HepG2 (cell line): ENCODE measurements around the gene TNFRSF9. TPM values are rescaled to one million over a fixed set of nuclear protein-coding genes. Genes with fewer than 3 reads are reported as not detected.
A peak's percentile ranks its signal among the peaks of the same experiment; 100 is the strongest.

ENCODE experiments used
- ATAC-seq: fragments of 200-7000 bp; cut with Tn5 transposase; 3 replicates; pipeline ENCODE4 v1.9.1; 2020; ENCODE audit warnings: mild to moderate bottlenecking, moderate library complexity
- BruUV-seq: library from RNA; stranded (reverse); fragments of 400-500 nt; replicated peaks from 2 replicates; lab custom pipeline; 2021; lab: Mats Ljungman, UMichigan
- CTCF ChIA-PET: fragments of 300-600 bp; formaldehyde crosslinking; extraction: SDS; loops from one replicate; lab custom pipeline; 2021; ENCODE audit warnings: low total read pairs, inconsistent platforms, low intra/inter-chr PET ratio; lab: Yijun Ruan, JAX
- POLR2A ChIA-PET: fragments of 350-600 bp; sonication (Branson Sonifier 250); formaldehyde crosslinking; loops from one replicate; lab custom pipeline; 2020; ENCODE audit warnings: antibody characterized with exemption, inconsistent platforms; lab: Yijun Ruan, JAX
- DNase-seq: peaks from one replicate; pipeline ENCODE4 v3.0.0-alpha.2; 2015; ENCODE audit warnings: low spot score
- FAIRE-seq: peaks from 3 replicates; lab custom pipeline; 2011; peaks lifted over from hg19 to GRCh38; lab: Jason Lieb, UNC
- H2AFZ ChIP-seq: one replicate; pipeline ENCODE4 v1.6.1; 2011; ENCODE audit warnings: low read length, inconsistent platforms
- H3K27ac ChIP-seq: fragments of 300-600 bp; 3 replicates; pipeline ENCODE4 v1.8.0; 2011; ENCODE audit warnings: mixed run types, mild to moderate bottlenecking, mixed read lengths, low read length, inconsistent platforms; ENCODE audit not compliant: insufficient read depth; ENCODE audit errors: extremely low read length
- H3K27me3 ChIP-seq, 2 experiments: fragments of 200-600 bp in 1 of 2; 2 replicates in 1 of 2; 3 replicates in 1 of 2; pipeline versions ENCODE4 v1.6.0 to v1.8.0; 2011; ENCODE audit warnings: low read length in 2 of 2, mild to moderate bottlenecking in 2 of 2, moderate library complexity in 2 of 2, inconsistent platforms in 1 of 2; ENCODE audit not compliant: insufficient read depth in 2 of 2, control insufficient read depth in 1 of 2
- H3K36me3 ChIP-seq, 2 experiments: fragments of 200-600 bp in 1 of 2; replicated peaks in 1 of 2; 2 replicates in 1 of 2; 3 replicates in 1 of 2; pipeline versions ENCODE4 v1.5.1 to v1.8.0; 2011; ENCODE audit warnings: low read length in 2 of 2, inconsistent platforms in 1 of 2; ENCODE audit not compliant: insufficient read depth in 2 of 2, control insufficient read depth in 1 of 2
- H3K4me1 ChIP-seq: 2 replicates; pipeline ENCODE4 v1.5.1; 2012; ENCODE audit warnings: low read length, inconsistent platforms; ENCODE audit not compliant: insufficient read depth
- H3K4me2 ChIP-seq: 2 replicates; pipeline ENCODE4 v1.6.0; 2011; ENCODE audit warnings: low read depth, low read length, inconsistent platforms
- H3K4me3 ChIP-seq, 3 experiments: fragments of 200-600 bp in 1 of 3; sonication (generic), shearing (Covaris generic) in 1 of 3; replicated peaks in 1 of 3; 2 replicates each; pipeline ENCODE4 v1.5.1; 2011 to 2016; ENCODE audit warnings: low read length in 3 of 3, inconsistent platforms in 2 of 3, low read depth in 2 of 3, mild to moderate bottlenecking in 2 of 3, control low read depth in 1 of 3, mixed read lengths in 1 of 3; ENCODE audit not compliant: insufficient read depth in 1 of 3
- H3K79me2 ChIP-seq: one replicate; pipeline ENCODE4 v1.6.1; 2011; ENCODE audit warnings: low read length, inconsistent platforms; ENCODE audit not compliant: insufficient read depth
- H3K9ac ChIP-seq: 2 replicates; pipeline ENCODE4 v1.6.0; 2011; ENCODE audit warnings: mild to moderate bottlenecking, low read depth, low read length, inconsistent platforms; ENCODE audit not compliant: insufficient read depth
- H3K9me3 ChIP-seq: 2 replicates; pipeline ENCODE4 v1.5.1; 2012; ENCODE audit warnings: mild to moderate bottlenecking, low read length
- H4K20me1 ChIP-seq: 2 replicates; pipeline ENCODE4 v1.6.0; 2011; ENCODE audit warnings: inconsistent platforms, mild to moderate bottlenecking, low read length, moderate library complexity; ENCODE audit not compliant: insufficient read depth
- JUND ChIP-seq: sonication (generic); formaldehyde crosslinking; IDR thresholded peaks from 2 replicates; pipeline ENCODE4 v1.8.0; 2022; ENCODE audit warnings: mild to moderate bottlenecking, missing genetic modification reagents
- MAFF ChIP-seq: IDR thresholded peaks from 2 replicates; pipeline ENCODE4 v1.6.1; 2011; ENCODE audit warnings: low read depth, low read length, improper control_type of control experiment
- MLLT10 ChIP-seq: sonication (generic); formaldehyde crosslinking; IDR thresholded peaks from 2 replicates; pipeline ENCODE4 v1.4.0; 2020; ENCODE audit warnings: missing genetic modification reagents
- ZFY ChIP-seq: sonication (generic); formaldehyde crosslinking; IDR thresholded peaks from 2 replicates; pipeline ENCODE4 v1.4.0; 2020; ENCODE audit warnings: missing genetic modification reagents
- ZNF256 ChIP-seq: sonication (generic); formaldehyde crosslinking; conservative IDR thresholded peaks from 2 replicates; pipeline ENCODE4 v1.4.0; 2020; ENCODE audit warnings: missing genetic modification reagents
- ZNF503 ChIP-seq: sonication (generic); formaldehyde crosslinking; IDR thresholded peaks from 2 replicates; pipeline ENCODE4 v1.4.0; 2020; ENCODE audit warnings: missing genetic modification reagents
- WGBS: methylation state at CpG from one replicate; pipeline ENCODE4 v1.1.6; 2017; ENCODE audit warnings: low lambda C conversion rate; 5-methylcytosine and 5-hydroxymethylcytosine counted together
- in situ Hi-C: cut with HindIII; loops from 2 replicates; pipeline ENCODE4 v1.10.0; 2017; ENCODE audit warnings: low pct_unique_long_range_greater_than_20kb; ENCODE audit not compliant: extremely low pct_ligation_motif_present
- intact Hi-C: fragments of 100-400 bp; cut with micrococcal nuclease; formaldehyde crosslinking; loops from one replicate; pipeline ENCODE4 v1.10.0; 2022; ENCODE audit not compliant: unreplicated experiment
- polyA plus RNA-seq, 8 experiments: library from polyadenylated mRNA; depleted of rRNA in 3 of 8; stranded (reverse) in 7 of 8; unstranded in 1 of 8; fragments of >200 nt; fragmentation: Illumina TruSeq in 4 of 8; extraction: Trizol in 4 of 8; gene quantifications; 2 replicates each; pipeline versions ENCODE4 v1.2.1 to v1.2.3, GENCODE V29; 2011 to 2016; ENCODE audit warnings: low read depth in 4 of 8, missing spikeins in 1 of 8, mixed read lengths in 1 of 8; ENCODE audit not compliant: insufficient read depth in 1 of 8
- total RNA-seq, 5 experiments: library from RNA; depleted of rRNA; stranded (reverse); fragments of >200 nt; fragmentation: Illumina TruSeq; extraction: Trizol; gene quantifications; 2 replicates each; pipeline ENCODE4 v1.2.3, GENCODE V29; 2016; ENCODE audit warnings: low read depth in 1 of 5

TNFRSF9 gene
- total and polyA plus RNA-seq, 2 of the 13 experiments (the other 11 are each of a cell fraction or from before 2014, with no cell fraction given) = 0.07 TPM; not detected in 1

- FAIRE-seq (no peak), DNase-seq (no peak), ATAC-seq (no peak)
- TF ChIP-seq ZNF503 (CRISPR knock-in tag) = no peak
- TF ChIP-seq ZNF256 = no peak
- TF ChIP-seq MAFF = no peak
- no TSS peak for BruUV-seq
- Histone ChIP-seq H3K9ac (no peak overlapping the region), H3K27ac (no peak overlapping the region), H3K4me2 (no peak overlapping the region), H3K4me1 (peaks cover 7% of the 10 kb centered on the region), H4K20me1 (no peaks in the 10 kb centered on the region), H3K36me3 (no peaks in the 10 kb centered on the region), H3K79me2 (no peaks in the 10 kb centered on the region), H2AFZ (no peak overlapping the region), H3K27me3 (peaks cover 3 to 15% of the 10 kb centered on the region in 2 experiments; a peak in 3 of 5 replicates), H3K4me3 (no peak overlapping the region), H3K9me3 (no peaks in the 10 kb centered on the region)
- CTCF ChIA-PET = no interaction called here
- in situ Hi-C loops = no loop called here
- POLR2A ChIA-PET = no interaction called here
- WGBS = 15% methylated on average over 5 of the region's 5 CpGs
- intact Hi-C loops = no loop called here
Observed at GRCh38 chr1:7915826-7916500, 24.7 kb downstream of the TNFRSF9 start.

- DNase-seq (no peak), FAIRE-seq (no peak), ATAC-seq (peak; percentile 70)
- Histone ChIP-seq H4K20me1 (no peaks in the 10 kb centered on the region), H2AFZ (peak overlapping the region; percentile 52), H3K9ac (no peak overlapping the region), H3K9me3 (no peaks in the 10 kb centered on the region), H3K4me1 (peaks cover 7% of the 10 kb centered on the region), H3K4me3 (peak overlapping the region; percentile 32 to 62 (median 36); a peak in 5 of 6 replicates), H3K4me2 (peak overlapping the region; percentile 83), H3K27me3 (peaks cover 3 to 15% of the 10 kb centered on the region in 2 experiments; a peak in 3 of 5 replicates), H3K36me3 (no peaks in the 10 kb centered on the region), H3K27ac (no peak overlapping the region), H3K79me2 (no peaks in the 10 kb centered on the region)
- no TSS peak for BruUV-seq
- intact Hi-C loops (no loop called here), in situ Hi-C loops (no loop called here)
- TF ChIP-seq MLLT10 (CRISPR knock-in tag) (no peak), ZFY (CRISPR knock-in tag) (0 out of 2 replicates have a peak, but pooled peaks have one; percentile 13), JUND (CRISPR knock-in tag) (no peak)
- POLR2A ChIA-PET = no interaction called here
- 17% methylated on average over 18 of the region's 18 CpGs for WGBS
- CTCF ChIA-PET = no interaction called here
Observed at GRCh38 chr1:7912743-7913557, 27.7 kb downstream of the TNFRSF9 start.
